ENCODE data around the gene PSTK. TPM values are rescaled to one million over a fixed set of nuclear protein-coding genes. Genes with fewer than 3 reads are reported as not detected.

PSTK gene
- total and polyA plus RNA-seq, 2 of the 13 experiments (the other 11 are each of a cell fraction or from before 2014, with no cell fraction given), result 8.2 to 9.3 TPM

DNA sequence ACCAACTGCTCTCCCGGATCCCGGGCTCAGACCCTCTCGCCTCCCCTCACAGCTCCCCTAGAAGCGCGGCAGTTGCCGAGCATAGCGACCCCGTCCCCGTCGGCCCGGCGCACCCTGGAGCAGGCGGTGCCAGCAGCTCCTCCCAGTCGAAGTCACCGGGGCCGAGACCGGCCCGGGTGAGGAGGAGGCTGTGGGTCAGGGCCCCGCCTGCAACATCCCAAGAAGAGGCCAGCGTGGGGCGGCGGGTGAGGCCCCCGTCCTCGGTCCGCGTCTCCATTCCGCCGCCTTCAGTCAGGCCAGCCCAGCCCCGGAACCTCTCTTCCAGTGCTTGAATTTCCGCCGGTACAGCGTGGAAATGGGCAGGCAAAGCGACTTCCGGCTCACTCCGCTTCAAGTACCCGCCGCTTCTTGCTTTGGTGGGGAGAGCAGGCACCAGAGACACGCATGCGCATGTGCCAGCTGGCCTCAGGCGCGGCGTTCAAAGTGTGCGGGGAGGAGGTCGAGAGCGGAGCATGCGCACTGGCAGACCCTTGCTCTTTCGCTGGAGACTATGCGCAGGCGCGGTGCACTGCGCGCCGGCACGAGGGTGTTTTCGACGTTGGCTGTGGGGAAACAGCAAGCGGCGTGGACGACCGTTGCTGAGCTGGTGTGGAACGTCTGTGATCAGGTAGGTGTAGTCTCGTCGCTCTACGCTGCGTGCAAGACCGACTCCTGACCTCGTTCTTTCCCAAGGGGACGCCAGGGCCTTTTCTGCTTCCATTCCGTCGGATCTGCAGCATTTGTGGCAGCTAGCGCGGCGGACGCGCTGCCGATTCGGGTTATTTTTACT is 26.1 kb upstream of the PSTK start, which contains the start of gene C10orf88 (continued):
- no peak for TF ChIP-seq SIX1 (CRISPR knock-in tag; IDR thresholded peaks at IDR 0.05; ENCODE audit: borderline replicate concordance)
- no peak; the same call in 1 of the 2 replicates for TF ChIP-seq ZNF296 (CRISPR knock-in tag; conservative IDR thresholded peaks at IDR 0.05)
- TF ChIP-seq KLF16 (CRISPR knock-in tag; IDR thresholded peaks at IDR 0.05), result peak; percentile 27 to 96; a peak in 3 of 4 replicates
- TF ChIP-seq JDP2 (CRISPR knock-in tag; IDR thresholded peaks at IDR 0.05; ENCODE audit: borderline replicate concordance), result no peak; the same call in 1 of the 2 replicates
- TF ChIP-seq POGZ (CRISPR knock-in tag; IDR thresholded peaks at IDR 0.05), result peak; percentile 98
- peak; percentile 81; the same call in 1 of the 2 replicates for TF ChIP-seq ZNF572 (CRISPR knock-in tag; IDR thresholded peaks at IDR 0.05)
- TF ChIP-seq, protein P1, sequence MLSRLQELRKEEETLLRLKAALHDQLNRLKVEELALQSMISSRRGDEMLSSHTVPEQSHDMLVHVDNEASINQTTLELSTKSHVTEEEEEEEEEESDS (CRISPR knock-in tag; IDR thresholded peaks at IDR 0.05; ENCODE audit: borderline replicate concordance), result no peak; the same call in 1 of the 2 replicates
- peak; percentile 59; the same call in 1 of the 2 replicates for TF ChIP-seq ZBTB7B (CRISPR knock-in tag; IDR thresholded peaks at IDR 0.05)
- TF ChIP-seq, protein P2, sequence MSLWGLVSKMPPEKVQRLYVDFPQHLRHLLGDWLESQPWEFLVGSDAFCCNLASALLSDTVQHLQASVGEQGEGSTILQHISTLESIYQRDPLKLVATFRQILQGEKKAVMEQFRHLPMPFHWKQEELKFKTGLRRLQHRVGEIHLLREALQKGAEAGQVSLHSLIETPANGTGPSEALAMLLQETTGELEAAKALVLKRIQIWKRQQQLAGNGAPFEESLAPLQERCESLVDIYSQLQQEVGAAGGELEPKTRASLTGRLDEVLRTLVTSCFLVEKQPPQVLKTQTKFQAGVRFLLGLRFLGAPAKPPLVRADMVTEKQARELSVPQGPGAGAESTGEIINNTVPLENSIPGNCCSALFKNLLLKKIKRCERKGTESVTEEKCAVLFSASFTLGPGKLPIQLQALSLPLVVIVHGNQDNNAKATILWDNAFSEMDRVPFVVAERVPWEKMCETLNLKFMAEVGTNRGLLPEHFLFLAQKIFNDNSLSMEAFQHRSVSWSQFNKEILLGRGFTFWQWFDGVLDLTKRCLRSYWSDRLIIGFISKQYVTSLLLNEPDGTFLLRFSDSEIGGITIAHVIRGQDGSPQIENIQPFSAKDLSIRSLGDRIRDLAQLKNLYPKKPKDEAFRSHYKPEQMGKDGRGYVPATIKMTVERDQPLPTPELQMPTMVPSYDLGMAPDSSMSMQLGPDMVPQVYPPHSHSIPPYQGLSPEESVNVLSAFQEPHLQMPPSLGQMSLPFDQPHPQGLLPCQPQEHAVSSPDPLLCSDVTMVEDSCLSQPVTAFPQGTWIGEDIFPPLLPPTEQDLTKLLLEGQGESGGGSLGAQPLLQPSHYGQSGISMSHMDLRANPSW (CRISPR knock-in tag; IDR thresholded peaks at IDR 0.05; ENCODE audit: borderline replicate concordance), result peak; percentile 84; the same call in 1 of the 2 replicates
- TF ChIP-seq MBNL3 (CRISPR knock-in tag; conservative IDR thresholded peaks at IDR 0.05), result no peak
- TF ChIP-seq, protein P3, sequence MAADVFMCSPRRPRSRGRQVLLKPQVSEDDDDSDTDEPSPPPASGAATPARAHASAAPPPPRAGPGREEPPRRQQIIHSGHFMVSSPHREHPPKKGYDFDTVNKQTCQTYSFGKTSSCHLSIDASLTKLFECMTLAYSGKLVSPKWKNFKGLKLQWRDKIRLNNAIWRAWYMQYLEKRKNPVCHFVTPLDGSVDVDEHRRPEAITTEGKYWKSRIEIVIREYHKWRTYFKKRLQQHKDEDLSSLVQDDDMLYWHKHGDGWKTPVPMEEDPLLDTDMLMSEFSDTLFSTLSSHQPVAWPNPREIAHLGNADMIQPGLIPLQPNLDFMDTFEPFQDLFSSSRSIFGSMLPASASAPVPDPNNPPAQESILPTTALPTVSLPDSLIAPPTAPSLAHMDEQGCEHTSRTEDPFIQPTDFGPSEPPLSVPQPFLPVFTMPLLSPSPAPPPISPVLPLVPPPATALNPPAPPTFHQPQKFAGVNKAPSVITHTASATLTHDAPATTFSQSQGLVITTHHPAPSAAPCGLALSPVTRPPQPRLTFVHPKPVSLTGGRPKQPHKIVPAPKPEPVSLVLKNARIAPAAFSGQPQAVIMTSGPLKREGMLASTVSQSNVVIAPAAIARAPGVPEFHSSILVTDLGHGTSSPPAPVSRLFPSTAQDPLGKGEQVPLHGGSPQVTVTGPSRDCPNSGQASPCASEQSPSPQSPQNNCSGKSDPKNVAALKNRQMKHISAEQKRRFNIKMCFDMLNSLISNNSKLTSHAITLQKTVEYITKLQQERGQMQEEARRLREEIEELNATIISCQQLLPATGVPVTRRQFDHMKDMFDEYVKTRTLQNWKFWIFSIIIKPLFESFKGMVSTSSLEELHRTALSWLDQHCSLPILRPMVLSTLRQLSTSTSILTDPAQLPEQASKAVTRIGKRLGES (CRISPR knock-in tag; IDR thresholded peaks at IDR 0.05; ENCODE audit: borderline replicate concordance), result 0 out of 2 replicates have a peak, but pooled peaks have one; percentile 68
- TF ChIP-seq ZKSCAN5 (CRISPR knock-in tag; IDR thresholded peaks at IDR 0.05), result 0 out of 2 replicates have a peak, but pooled peaks have one; percentile 28
- no peak for TF ChIP-seq SMARCE1 (IDR thresholded peaks at IDR 0.05; ENCODE audit: borderline replicate concordance)
- peak; percentile 98 for TF ChIP-seq ZNF788 (CRISPR knock-in tag; IDR thresholded peaks at IDR 0.05; ENCODE audit: borderline replicate concordance)
- no peak for TF ChIP-seq DPF2 (CRISPR knock-in tag; IDR thresholded peaks at IDR 0.05; ENCODE audit: borderline replicate concordance, low read depth)
- TF ChIP-seq ETV6 (CRISPR knock-in tag; conservative IDR thresholded peaks at IDR 0.05), result peak; percentile 89
- TF ChIP-seq ZNF616 (CRISPR knock-in tag; IDR thresholded peaks at IDR 0.05; ENCODE audit: low read depth), result peak; percentile 76; the same call in 1 of the 2 replicates
- TF ChIP-seq, protein P4, sequence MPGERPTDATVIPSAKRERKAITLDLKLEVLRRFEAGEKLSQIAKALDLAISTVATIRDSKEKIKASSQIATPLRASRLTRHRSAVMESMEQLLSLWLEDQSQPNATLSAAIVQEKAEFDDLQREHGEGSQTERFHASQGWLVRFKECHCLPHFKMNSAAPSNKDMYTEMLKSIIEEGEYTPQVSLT (CRISPR knock-in tag; IDR thresholded peaks at IDR 0.05; ENCODE audit: borderline replicate concordance, low read depth), result no peak
- TF ChIP-seq, protein P5, sequence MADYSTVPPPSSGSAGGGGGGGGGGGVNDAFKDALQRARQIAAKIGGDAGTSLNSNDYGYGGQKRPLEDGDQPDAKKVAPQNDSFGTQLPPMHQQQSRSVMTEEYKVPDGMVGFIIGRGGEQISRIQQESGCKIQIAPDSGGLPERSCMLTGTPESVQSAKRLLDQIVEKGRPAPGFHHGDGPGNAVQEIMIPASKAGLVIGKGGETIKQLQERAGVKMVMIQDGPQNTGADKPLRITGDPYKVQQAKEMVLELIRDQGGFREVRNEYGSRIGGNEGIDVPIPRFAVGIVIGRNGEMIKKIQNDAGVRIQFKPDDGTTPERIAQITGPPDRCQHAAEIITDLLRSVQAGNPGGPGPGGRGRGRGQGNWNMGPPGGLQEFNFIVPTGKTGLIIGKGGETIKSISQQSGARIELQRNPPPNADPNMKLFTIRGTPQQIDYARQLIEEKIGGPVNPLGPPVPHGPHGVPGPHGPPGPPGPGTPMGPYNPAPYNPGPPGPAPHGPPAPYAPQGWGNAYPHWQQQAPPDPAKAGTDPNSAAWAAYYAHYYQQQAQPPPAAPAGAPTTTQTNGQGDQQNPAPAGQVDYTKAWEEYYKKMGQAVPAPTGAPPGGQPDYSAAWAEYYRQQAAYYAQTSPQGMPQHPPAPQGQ (CRISPR knock-in tag; IDR thresholded peaks at IDR 0.05; ENCODE audit: borderline replicate concordance), result no peak
- no peak for TF ChIP-seq ATAD3A (CRISPR knock-in tag; IDR thresholded peaks at IDR 0.05)
